Measurements from ENCODE around the gene CLCNKA.
"Not testable (repeated sequence)": the region's sequence is repeated elsewhere in the genome, so short reads cannot be mapped to it uniquely, and the experiment has no call there.

Gene CLCNKA

GRCh38 chr1:16020325-16020724, 1.5 kb upstream of the CLCNKA start:
- Histone ChIP-seq H3K27me3 (ENCODE audit: insufficient read depth, low read length) (peaks cover 8% of the 10 kb centered on the region; the same call in 1 of the 2 replicates), H3K27ac (ENCODE audit: low read depth, low read length, poor library complexity, severe bottlenecking) (no peak overlapping the region), H4K20me1 (ENCODE audit: insufficient read depth, low read length) (no peaks in the 10 kb centered on the region), H3K4me3 (ENCODE audit: low read depth, low read length, poor library complexity, severe bottlenecking) (no peak overlapping the region), H3K9ac (ENCODE audit: low read length) (no peak overlapping the region), H3K9me2 (ENCODE audit: low read depth, low read length) (no peaks in the 10 kb centered on the region), H2AFZ (ENCODE audit: low read length) (no peak overlapping the region), H3K4me1 (ENCODE audit: insufficient read depth, low read length, severe bottlenecking) (peaks cover under 1% of the 10 kb centered on the region), H3K36me3 (ENCODE audit: insufficient read depth, low read length) (no peaks in the 10 kb centered on the region), H3K79me2 (ENCODE audit: insufficient read depth, low read length) (no peaks in the 10 kb centered on the region), H3K4me2 (ENCODE audit: low read length) (no peak overlapping the region), H3F3A (ENCODE audit: insufficient read depth, low read length) (no peaks in the 10 kb centered on the region), H3K9me3 (ENCODE audit: low read length) (no peaks in the 10 kb centered on the region)
- no peak for TF ChIP-seq EZH2 (IDR thresholded peaks at IDR 0.05; ENCODE audit: borderline replicate concordance, low read length)
- no peak for TF ChIP-seq CTCF (IDR thresholded peaks at IDR 0.05; ENCODE audit: low read length)

GRCh38 chr1:16020878-16021277, 958 bp upstream of the CLCNKA start:
- H3K9ac ChIP-seq (ENCODE audit: low read length); H4K20me1 ChIP-seq (ENCODE audit: insufficient read depth, low read length); H3K27me3 ChIP-seq (ENCODE audit: insufficient read depth, low read length); H3K4me2 ChIP-seq (ENCODE audit: low read length); H3F3A ChIP-seq (ENCODE audit: insufficient read depth, low read length); H3K27ac ChIP-seq (ENCODE audit: low read depth, low read length, poor library complexity, severe bottlenecking); H3K4me1 ChIP-seq (ENCODE audit: insufficient read depth, low read length, severe bottlenecking); H3K36me3 ChIP-seq (ENCODE audit: insufficient read depth, low read length); H3K9me3 ChIP-seq (ENCODE audit: low read length); H3K9me2 ChIP-seq (ENCODE audit: low read depth, low read length); H3K79me2 ChIP-seq (ENCODE audit: insufficient read depth, low read length); H3K4me3 ChIP-seq (ENCODE audit: low read depth, low read length, poor library complexity, severe bottlenecking); H2AFZ ChIP-seq (ENCODE audit: low read length): not testable (repeated sequence)

GRCh38 chr1:16022393-16022792, 557 bp downstream of the CLCNKA start:
- no peaks in the 10 kb centered on the region for H3K4me1 ChIP-seq (ENCODE audit: insufficient read depth, low read length, severe bottlenecking)
- no peak for TF ChIP-seq EZH2 (IDR thresholded peaks at IDR 0.05; ENCODE audit: borderline replicate concordance, low read length)
- no peak for TF ChIP-seq CTCF (IDR thresholded peaks at IDR 0.05; ENCODE audit: low read length)
- H3K9me2 ChIP-seq (ENCODE audit: low read depth, low read length), result no peaks in the 10 kb centered on the region
- H3K36me3 ChIP-seq (ENCODE audit: insufficient read depth, low read length), result no peaks in the 10 kb centered on the region
- no peak overlapping the region for H2AFZ ChIP-seq (ENCODE audit: low read length)
- H3F3A ChIP-seq (ENCODE audit: insufficient read depth, low read length), result no peaks in the 10 kb centered on the region
- H3K27me3 ChIP-seq (ENCODE audit: insufficient read depth, low read length), result peaks cover 8% of the 10 kb centered on the region; the same call in 1 of the 2 replicates
- H3K4me3 ChIP-seq (ENCODE audit: low read depth, low read length, poor library complexity, severe bottlenecking), result no peak overlapping the region
- H3K79me2 ChIP-seq (ENCODE audit: insufficient read depth, low read length), result no peaks in the 10 kb centered on the region
- H3K4me2 ChIP-seq (ENCODE audit: low read length), result no peak overlapping the region
- H3K9ac ChIP-seq (ENCODE audit: low read length), result no peak overlapping the region
- no peaks in the 10 kb centered on the region for H3K9me3 ChIP-seq (ENCODE audit: low read length)
- no peak overlapping the region for H3K27ac ChIP-seq (ENCODE audit: low read depth, low read length, poor library complexity, severe bottlenecking)
- H4K20me1 ChIP-seq (ENCODE audit: insufficient read depth, low read length), result no peaks in the 10 kb centered on the region

GRCh38 chr1:16023050-16023653, 1.3 kb downstream of the CLCNKA start:
- no peaks in the 10 kb centered on the region for H3K36me3 ChIP-seq (ENCODE audit: insufficient read depth, low read length)
- no peak overlapping the region for H3K4me2 ChIP-seq (ENCODE audit: low read length)
- H3K9me3 ChIP-seq (ENCODE audit: low read length), result no peaks in the 10 kb centered on the region
- H3K27ac ChIP-seq (ENCODE audit: low read depth, low read length, poor library complexity, severe bottlenecking), result no peak overlapping the region
- H4K20me1 ChIP-seq (ENCODE audit: insufficient read depth, low read length), result no peaks in the 10 kb centered on the region
- H3K9ac ChIP-seq (ENCODE audit: low read length), result no peak overlapping the region
- no peaks in the 10 kb centered on the region for H3K9me2 ChIP-seq (ENCODE audit: low read depth, low read length)
- no peak overlapping the region for H3K4me3 ChIP-seq (ENCODE audit: low read depth, low read length, poor library complexity, severe bottlenecking)
- TF ChIP-seq EZH2 (IDR thresholded peaks at IDR 0.05; ENCODE audit: borderline replicate concordance, low read length) (no peak), CTCF (IDR thresholded peaks at IDR 0.05; ENCODE audit: low read length) (no peak)
- H3F3A ChIP-seq (ENCODE audit: insufficient read depth, low read length), result no peaks in the 10 kb centered on the region
- peaks cover 8% of the 10 kb centered on the region; the same call in 1 of the 2 replicates for H3K27me3 ChIP-seq (ENCODE audit: insufficient read depth, low read length)
- no peak overlapping the region for H2AFZ ChIP-seq (ENCODE audit: low read length)
- H3K79me2 ChIP-seq (ENCODE audit: insufficient read depth, low read length), result no peaks in the 10 kb centered on the region
- no peaks in the 10 kb centered on the region for H3K4me1 ChIP-seq (ENCODE audit: insufficient read depth, low read length, severe bottlenecking)

GRCh38 chr1:16026302-16026701, 4.5 kb downstream of the CLCNKA start:
- H3K4me1 ChIP-seq (ENCODE audit: insufficient read depth, low read length, severe bottlenecking); H3K9me2 ChIP-seq (ENCODE audit: low read depth, low read length); H4K20me1 ChIP-seq (ENCODE audit: insufficient read depth, low read length); H3K79me2 ChIP-seq (ENCODE audit: insufficient read depth, low read length); H3K36me3 ChIP-seq (ENCODE audit: insufficient read depth, low read length); H3K4me2 ChIP-seq (ENCODE audit: low read length); H3F3A ChIP-seq (ENCODE audit: insufficient read depth, low read length); H3K9ac ChIP-seq (ENCODE audit: low read length); H3K27me3 ChIP-seq (ENCODE audit: insufficient read depth, low read length); H3K9me3 ChIP-seq (ENCODE audit: low read length); H2AFZ ChIP-seq (ENCODE audit: low read length); H3K27ac ChIP-seq (ENCODE audit: low read depth, low read length, poor library complexity, severe bottlenecking); H3K4me3 ChIP-seq (ENCODE audit: low read depth, low read length, poor library complexity, severe bottlenecking): not testable (repeated sequence)

Data from OCI-LY1 (cell line).